Measurements from ENCODE around the gene MTSS2.

MTSS2 gene

GRCh38 chr16:70701036-70701435 is 15.2 kb upstream of the MTSS2 start:
- in situ Hi-C loops (cut with MboI; ENCODE audit: low sequenced_read_pairs), result no loop called here

- in situ Hi-C loops (cut with MboI; ENCODE audit: low sequenced_read_pairs), result no loop called here
Observed at GRCh38 chr16:70700101-70701020, 14.5 kb upstream of the MTSS2 start.

DNA sequence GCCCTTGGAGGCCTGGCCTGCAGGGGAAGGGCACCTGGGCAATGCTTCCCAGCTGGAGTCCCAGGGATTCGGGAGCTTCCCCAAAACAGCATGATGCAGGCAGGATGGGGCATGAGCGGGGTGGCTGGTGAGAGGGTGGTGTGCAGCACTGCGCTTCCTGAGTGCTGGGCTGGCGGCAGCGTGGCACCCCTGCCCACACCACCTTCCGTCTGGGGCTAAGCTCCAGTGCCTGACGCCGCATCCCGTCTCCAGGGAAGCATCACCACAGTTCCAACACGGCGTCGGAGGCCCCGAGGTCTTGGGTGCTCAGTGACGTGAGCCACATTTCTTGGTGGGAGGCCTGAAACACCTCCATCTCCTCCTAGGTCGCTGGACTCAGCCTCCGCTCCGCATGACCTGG is 13.8 kb upstream of the MTSS2 start:
- in situ Hi-C loops (cut with MboI; ENCODE audit: low sequenced_read_pairs), result no loop called here

DNA sequence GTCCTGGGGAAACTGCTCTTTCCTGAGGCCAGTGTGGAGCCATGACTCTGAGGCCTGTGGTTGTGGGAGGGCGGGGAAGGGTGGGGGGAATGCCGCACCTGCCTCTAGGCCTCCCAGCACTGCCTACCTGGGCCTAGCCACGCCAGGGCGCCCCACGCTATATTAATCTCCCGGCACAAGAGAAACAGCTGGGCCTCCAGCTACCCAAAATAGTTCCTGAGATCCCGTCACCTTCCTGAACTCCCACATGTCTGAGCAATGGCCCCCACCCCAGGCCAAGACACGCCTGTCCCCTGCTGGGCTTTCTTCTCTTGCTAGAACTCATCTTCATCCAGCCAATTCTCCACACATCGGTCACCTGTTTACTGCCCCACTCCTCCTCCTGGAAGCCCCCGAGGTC is 13.0 kb upstream of the MTSS2 start:
- in situ Hi-C loops (cut with MboI; ENCODE audit: low sequenced_read_pairs), result no loop called here

GRCh38 chr16:70697594-70698170 is 11.8 kb upstream of the MTSS2 start:
- in situ Hi-C loops (cut with MboI; ENCODE audit: low sequenced_read_pairs), result no loop called here

- in situ Hi-C loops (cut with MboI; ENCODE audit: low sequenced_read_pairs), result no loop called here
Observed at GRCh38 chr16:70696952-70697593, 11.2 kb upstream of the MTSS2 start.

DNA sequence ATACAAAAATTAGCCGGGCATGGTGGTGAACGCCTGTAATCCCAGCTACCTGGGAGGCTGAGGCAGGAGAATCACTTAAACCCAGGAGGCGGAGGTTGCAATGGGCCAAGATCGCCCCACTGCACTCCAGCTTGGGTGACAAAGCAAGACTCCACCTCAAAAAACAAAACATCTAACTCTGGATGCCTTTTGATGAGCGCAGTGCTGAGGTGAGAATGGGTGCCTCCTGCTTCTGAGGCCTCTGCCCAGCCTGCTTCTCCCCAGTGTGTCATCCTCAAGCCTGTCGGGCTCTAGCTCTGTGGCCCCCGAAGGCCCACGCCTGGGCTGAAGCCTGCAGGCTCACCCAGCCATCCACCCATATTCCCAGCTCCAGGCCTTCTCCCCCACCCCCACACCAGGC is 10.5 kb upstream of the MTSS2 start:
- in situ Hi-C loops (cut with MboI; ENCODE audit: low sequenced_read_pairs), result no loop called here

DNA sequence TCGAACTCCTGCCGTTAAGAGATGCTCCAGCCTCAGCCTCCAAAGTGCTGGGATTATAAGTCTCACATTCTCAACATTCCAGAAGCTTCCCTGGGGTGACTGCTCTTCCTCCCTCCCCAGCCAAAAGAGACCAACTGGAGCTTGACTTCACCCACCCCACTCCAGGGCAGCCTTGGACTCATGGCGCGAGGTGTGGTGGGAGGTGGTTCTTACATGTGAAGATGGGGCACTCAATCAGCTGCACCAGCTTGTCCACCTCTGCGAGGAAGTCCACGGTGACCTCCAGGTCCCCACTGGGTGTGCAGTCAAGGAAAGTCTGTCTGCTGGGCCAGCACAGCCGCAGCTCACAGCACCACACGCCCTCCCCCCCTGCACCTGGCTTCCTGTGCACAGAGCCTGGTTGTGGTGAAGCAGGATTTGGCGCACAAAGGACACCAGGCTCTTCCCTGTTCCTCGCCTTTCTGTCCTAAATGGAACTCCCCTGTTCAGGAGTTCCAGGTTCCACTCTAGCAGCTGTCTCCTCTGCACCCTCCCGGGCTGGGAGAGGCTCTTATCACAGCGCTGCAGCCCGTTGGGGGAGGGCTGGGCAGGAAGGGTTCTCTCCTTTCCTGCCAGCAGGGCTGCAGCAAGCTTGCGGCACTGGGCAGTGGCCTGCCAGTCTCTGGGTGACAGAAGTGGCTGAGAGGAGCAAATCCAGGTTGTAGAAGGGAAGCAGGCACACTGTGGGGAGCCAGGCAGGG is 9.6 kb upstream of the MTSS2 start:
- in situ Hi-C loops (cut with MboI; ENCODE audit: low sequenced_read_pairs), result no loop called here

GRCh38 chr16:70694868-70695218 is 9.0 kb upstream of the MTSS2 start:
- in situ Hi-C loops (cut with MboI; ENCODE audit: low sequenced_read_pairs), result no loop called here

GRCh38 chr16:70694088-70694867 is 8.4 kb upstream of the MTSS2 start:
- in situ Hi-C loops (cut with MboI; ENCODE audit: low sequenced_read_pairs), result no loop called here

- in situ Hi-C loops (cut with MboI; ENCODE audit: low sequenced_read_pairs), result no loop called here
Observed at GRCh38 chr16:70692873-70693671, 7.2 kb upstream of the MTSS2 start.

DNA sequence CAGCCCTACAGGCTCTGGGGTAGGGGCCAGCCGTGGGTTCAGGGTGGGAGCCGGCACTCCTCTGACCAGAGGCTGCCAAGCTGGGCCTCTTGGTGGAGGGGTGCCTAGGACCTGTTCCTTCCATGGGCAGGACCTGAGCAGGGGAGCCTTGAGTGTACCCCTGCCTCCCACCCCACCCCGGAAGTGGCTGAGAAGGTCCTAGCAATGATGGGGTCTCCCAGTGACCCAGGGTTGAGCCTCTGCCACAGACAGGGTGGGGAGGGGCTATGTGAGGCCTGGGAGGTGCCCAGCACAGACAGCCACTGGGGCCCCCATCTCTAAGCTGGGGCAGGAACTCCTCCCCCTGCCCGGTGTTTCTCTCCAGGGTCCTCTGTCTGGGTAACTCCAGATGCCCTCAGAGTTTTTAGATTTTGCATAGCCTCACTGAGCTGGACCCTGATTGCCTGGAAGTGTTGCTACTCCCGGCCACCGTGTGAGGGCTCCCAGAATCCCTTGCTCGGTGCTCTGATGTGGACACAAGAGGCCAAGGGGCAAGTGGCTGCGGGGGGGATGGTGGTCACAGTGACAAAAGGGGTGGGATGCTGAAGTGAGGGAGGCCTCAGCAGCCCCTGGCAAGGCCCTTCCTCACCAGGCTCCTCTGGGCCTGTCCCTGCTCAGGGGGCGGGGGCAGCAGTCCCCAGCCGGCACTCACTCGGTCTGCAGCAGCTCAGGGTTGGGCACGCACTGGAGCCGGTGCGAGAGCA is 6.4 kb upstream of the MTSS2 start:
- in situ Hi-C loops (cut with MboI; ENCODE audit: low sequenced_read_pairs), result no loop called here

DNA sequence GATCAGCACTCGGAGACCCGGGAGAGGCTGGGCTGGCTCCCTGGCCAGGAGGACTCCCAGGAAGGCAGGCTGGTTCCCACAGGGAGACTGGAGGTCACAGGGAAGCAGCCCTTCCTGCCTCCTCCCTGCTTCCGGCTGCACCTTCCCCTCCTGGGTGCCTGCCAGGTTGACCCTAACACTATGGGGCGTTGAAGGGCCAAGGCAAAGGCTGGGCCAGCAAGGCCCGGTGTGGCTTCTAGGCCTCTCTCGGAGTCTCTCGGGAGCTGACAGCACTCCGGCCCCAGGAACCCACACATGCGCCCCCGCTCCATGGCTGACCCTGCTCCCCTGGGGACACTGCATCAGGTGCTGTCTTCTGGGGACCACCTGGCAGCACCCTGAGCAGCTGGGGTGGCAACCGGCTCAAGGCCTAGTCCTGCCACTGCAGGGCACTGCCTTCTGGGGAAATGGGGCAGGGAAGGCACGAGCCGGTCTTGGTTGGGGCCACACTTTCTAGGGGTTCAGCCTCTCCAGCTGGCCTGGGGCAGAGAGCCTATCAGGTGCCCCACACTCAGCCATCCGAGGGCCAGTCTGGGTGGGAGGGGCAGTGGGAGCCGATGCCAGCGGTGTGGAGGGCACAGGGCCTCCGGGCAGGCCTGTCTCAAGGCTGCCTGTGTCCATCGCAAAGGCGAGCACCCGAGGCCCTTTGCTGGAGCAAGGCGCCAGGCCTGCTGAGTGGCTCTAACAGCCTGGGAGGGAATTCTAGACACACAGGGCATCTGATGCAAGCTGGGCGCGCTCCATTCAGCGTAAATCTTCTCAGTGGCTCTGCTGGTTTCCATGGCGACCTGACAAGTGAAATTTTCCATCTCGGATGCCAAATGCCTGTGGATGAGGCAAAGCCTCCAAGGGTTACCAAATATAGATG is 5.6 kb upstream of the MTSS2 start:
- in situ Hi-C loops (cut with MboI; ENCODE audit: low sequenced_read_pairs), result no loop called here

DNA sequence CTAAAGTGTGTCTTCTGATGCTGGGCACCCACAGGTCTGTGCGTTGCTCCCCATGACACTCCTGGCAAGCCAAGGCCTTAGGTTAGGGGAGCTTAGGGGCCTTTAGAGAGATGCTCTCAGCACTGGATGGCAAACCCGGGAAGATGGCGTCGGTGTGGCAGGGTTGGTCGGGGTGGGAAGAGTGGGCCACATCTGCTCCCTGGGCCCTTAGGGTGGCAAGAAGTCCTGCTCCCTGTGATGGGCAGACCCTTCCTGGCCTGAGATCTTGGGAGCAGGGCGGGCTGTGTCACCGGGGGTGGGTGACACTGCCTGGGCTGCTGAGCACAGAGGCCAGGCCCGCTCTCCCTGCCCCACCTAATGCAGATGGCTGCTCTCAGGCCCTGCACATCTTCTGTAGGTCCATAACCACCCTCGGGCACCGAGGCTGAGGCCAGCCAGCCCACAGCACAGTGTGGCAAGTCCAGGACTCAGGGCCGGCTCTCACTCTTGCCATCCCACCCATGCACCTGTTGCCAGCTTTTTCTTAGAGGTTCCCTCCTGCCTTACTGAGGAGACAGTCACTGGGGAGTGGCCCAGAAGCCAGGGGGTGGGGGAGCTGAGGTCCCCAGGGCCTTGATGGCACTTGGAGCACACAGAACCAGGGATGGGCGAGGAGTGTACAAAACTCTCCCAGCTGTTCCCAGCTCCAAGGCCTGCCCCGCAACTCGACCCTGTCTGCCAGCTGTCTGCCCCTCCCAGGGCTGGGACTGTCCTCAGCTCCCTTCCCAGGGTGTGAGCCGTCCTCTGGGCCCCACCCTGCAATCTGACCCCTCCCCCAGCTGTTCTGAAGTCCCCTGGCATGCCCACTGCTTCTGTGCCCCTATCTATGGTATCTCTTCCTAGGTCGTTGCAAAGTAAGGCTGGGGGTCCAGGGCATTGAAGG is 4.4 kb upstream of the MTSS2 start:
- in situ Hi-C loops (cut with MboI; ENCODE audit: low sequenced_read_pairs), result no loop called here

DNA sequence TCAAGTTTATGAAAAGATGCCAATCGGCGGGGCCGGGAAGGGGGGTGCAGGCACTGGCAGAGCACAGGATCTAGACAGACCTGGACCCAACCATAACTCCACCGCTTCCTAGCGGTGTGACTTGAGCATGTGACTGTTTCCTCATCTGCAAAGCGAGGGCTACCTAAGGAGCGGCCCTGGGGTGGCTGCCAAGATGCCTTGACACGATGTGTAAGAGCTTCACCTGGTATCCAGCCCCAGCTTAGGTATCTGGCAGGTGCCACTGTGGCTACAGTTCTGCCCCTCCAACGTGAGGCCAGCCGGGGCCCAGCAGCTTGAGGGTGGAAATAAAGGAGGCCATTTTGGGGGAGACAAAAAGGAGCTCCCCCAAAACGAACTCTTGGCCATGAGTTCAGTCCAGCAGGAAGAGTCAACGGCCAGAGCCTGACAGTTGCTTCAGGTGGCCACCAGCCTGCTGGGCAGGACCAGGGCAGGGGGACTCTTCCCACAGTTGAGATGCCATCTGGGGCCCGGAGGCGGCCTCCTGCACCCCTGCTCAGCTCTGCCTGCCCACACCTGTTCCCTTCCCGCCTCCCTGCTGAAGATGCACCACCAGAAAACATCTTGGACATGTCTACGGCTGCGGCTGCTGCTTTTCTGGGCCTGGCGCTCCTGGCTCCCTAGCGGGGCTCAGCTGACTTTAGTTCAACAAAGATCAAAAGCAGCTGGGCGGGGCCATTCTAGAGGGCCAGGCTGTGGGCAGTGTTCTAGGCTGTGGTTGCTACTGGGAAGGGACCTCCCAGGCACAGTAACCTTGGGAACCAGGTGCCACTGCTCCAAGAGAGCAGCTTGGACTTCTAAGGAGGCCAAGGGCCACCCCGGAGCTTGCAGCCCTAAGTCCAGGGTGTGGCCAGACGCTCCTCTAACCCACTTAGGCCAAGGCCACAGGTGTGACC is 3.4 kb upstream of the MTSS2 start:
- in situ Hi-C loops (cut with MboI; ENCODE audit: low sequenced_read_pairs), result no loop called here

- in situ Hi-C loops (cut with MboI; ENCODE audit: low sequenced_read_pairs), result no loop called here
Observed at GRCh38 chr16:70688246-70688742, 2.4 kb upstream of the MTSS2 start.

Data from hTERT RPE-1 (cell line).